ENCODE data around the gene SNAP91.

Gene SNAP91

GRCh38 chr6:83615025-83615999, 93.6 kb downstream of the SNAP91 start:
- Histone ChIP-seq H3K4me1 (ENCODE audit: control insufficient read depth in 1 of 2, insufficient read depth in 1 of 2, low read depth in 1 of 2, low read length in 1 of 2) (no peaks in the 10 kb centered on the region), H3K9me3 (no peaks in the 10 kb centered on the region), H3K4me3 (ENCODE audit: low read depth in 1 of 2, low read length in 1 of 2) (no peak overlapping the region), H3K27me3 (no peaks in the 10 kb centered on the region), H3K27ac (no peak overlapping the region), H3K36me3 (no peaks in the 10 kb centered on the region)
- TF ChIP-seq, protein P1, sequence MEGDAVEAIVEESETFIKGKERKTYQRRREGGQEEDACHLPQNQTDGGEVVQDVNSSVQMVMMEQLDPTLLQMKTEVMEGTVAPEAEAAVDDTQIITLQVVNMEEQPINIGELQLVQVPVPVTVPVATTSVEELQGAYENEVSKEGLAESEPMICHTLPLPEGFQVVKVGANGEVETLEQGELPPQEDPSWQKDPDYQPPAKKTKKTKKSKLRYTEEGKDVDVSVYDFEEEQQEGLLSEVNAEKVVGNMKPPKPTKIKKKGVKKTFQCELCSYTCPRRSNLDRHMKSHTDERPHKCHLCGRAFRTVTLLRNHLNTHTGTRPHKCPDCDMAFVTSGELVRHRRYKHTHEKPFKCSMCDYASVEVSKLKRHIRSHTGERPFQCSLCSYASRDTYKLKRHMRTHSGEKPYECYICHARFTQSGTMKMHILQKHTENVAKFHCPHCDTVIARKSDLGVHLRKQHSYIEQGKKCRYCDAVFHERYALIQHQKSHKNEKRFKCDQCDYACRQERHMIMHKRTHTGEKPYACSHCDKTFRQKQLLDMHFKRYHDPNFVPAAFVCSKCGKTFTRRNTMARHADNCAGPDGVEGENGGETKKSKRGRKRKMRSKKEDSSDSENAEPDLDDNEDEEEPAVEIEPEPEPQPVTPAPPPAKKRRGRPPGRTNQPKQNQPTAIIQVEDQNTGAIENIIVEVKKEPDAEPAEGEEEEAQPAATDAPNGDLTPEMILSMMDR (IDR thresholded peaks at IDR 0.05), result no peak

- Histone ChIP-seq H3K4me3 (ENCODE audit: low read depth in 1 of 2, low read length in 1 of 2) (no peak overlapping the region), H3K27me3 (no peaks in the 10 kb centered on the region), H3K27ac (no peak overlapping the region), H3K9me3 (no peaks in the 10 kb centered on the region), H3K4me1 (ENCODE audit: control insufficient read depth in 1 of 2, insufficient read depth in 1 of 2, low read depth in 1 of 2, low read length in 1 of 2) (no peaks in the 10 kb centered on the region), H3K36me3 (no peaks in the 10 kb centered on the region)
- TF ChIP-seq, protein P1 (IDR thresholded peaks at IDR 0.05), result no peak
Observed at GRCh38 chr6:83613378-83613777, 95.5 kb downstream of the SNAP91 start.

DNA sequence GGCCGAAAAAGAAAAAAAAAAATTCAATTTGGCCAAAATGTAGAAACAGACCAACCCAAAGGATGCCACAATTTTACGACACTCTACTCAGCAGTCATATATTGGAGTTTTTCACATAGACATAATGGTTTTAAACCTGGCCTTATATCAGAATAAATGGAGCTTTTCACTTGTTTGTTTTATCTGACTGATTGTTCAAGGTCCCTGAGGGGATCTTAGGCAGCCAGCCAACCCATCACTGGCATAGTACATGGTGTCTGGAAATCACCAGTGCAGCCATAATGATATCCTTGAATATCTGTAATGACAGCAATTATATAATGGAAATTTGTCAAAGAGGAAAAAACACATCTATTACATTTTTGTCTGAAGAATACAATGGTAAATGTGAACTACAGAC, 99.7 kb downstream of the SNAP91 start:
- Histone ChIP-seq H3K4me3 (ENCODE audit: low read depth in 1 of 2, low read length in 1 of 2) (no peak overlapping the region), H3K36me3 (no peaks in the 10 kb centered on the region), H3K9me3 (no peaks in the 10 kb centered on the region), H3K4me1 (ENCODE audit: control insufficient read depth in 1 of 2, insufficient read depth in 1 of 2, low read depth in 1 of 2, low read length in 1 of 2) (no peaks in the 10 kb centered on the region), H3K27ac (no peak overlapping the region), H3K27me3 (no peaks in the 10 kb centered on the region)
- TF ChIP-seq, protein P1 (IDR thresholded peaks at IDR 0.05), result no peak

DNA sequence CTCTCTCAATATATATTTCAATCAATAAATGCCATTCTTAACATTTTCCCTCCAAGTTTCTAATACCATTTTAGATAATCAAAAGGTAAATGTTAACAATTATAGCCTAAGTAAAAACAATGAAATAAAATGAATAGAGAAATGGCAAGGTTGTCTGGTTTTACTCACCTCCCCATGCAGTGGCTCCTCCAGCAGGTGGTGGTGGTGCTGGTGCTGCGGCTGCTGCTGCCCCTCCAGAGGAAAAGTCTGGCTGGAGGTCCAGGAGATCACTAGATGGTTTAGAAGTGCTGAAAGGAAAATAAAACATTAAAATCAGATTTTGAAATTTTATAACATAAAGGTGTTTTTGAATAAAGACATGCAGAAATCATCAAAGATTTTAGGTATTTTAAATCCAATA, 103.4 kb downstream of the SNAP91 start:
- Histone ChIP-seq H3K9me3 (no peaks in the 10 kb centered on the region), H3K4me1 (ENCODE audit: control insufficient read depth in 1 of 2, insufficient read depth in 1 of 2, low read depth in 1 of 2, low read length in 1 of 2) (no peaks in the 10 kb centered on the region), H3K27ac (no peak overlapping the region), H3K4me3 (ENCODE audit: low read depth in 1 of 2, low read length in 1 of 2) (no peak overlapping the region), H3K27me3 (no peaks in the 10 kb centered on the region), H3K36me3 (no peaks in the 10 kb centered on the region)
- TF ChIP-seq, protein P1 (IDR thresholded peaks at IDR 0.05), result no peak

- Histone ChIP-seq H3K4me1 (ENCODE audit: control insufficient read depth in 1 of 2, insufficient read depth in 1 of 2, low read depth in 1 of 2, low read length in 1 of 2) (no peaks in the 10 kb centered on the region), H3K27me3 (no peaks in the 10 kb centered on the region), H3K27ac (no peak overlapping the region), H3K36me3 (no peaks in the 10 kb centered on the region), H3K4me3 (ENCODE audit: low read depth in 1 of 2, low read length in 1 of 2) (no peak overlapping the region), H3K9me3 (no peaks in the 10 kb centered on the region)
- TF ChIP-seq, protein P1 (IDR thresholded peaks at IDR 0.05), result no peak
Observed at GRCh38 chr6:83603551-83603950, 105.3 kb downstream of the SNAP91 start.
